Stimulated activated CD4-positive, alpha-beta T cell treated with anti-CD3 and anti-CD28 coated beads, Interleukin-12 subunit alpha, Interleukin-12 subunit beta, amount 100 ng/mL, for 4 hours (primary cell): ENCODE data around the gene CARF.
"Not testable (repeated sequence)": the region's sequence is repeated elsewhere in the genome, so short reads cannot be mapped to it uniquely, and the experiment has no call there.

Experiments
- DNase-seq: peaks from one replicate; pipeline ENCODE4 v3.0.0-alpha.2; 2020

The CARF gene

GRCh38 chr2:202911512-202912341 lies at the start of gene CARF, which contains the start of gene WDR12:
CARF (plus strand) TSS chr2:202912275; CDS start chr2:202941903, 29,628 bp downstream.
WDR12 (minus strand) TSS chr2:202911673; CDS start chr2:202911476, 197 bp downstream.
- DNase-seq: peak; percentile 87

DNA sequence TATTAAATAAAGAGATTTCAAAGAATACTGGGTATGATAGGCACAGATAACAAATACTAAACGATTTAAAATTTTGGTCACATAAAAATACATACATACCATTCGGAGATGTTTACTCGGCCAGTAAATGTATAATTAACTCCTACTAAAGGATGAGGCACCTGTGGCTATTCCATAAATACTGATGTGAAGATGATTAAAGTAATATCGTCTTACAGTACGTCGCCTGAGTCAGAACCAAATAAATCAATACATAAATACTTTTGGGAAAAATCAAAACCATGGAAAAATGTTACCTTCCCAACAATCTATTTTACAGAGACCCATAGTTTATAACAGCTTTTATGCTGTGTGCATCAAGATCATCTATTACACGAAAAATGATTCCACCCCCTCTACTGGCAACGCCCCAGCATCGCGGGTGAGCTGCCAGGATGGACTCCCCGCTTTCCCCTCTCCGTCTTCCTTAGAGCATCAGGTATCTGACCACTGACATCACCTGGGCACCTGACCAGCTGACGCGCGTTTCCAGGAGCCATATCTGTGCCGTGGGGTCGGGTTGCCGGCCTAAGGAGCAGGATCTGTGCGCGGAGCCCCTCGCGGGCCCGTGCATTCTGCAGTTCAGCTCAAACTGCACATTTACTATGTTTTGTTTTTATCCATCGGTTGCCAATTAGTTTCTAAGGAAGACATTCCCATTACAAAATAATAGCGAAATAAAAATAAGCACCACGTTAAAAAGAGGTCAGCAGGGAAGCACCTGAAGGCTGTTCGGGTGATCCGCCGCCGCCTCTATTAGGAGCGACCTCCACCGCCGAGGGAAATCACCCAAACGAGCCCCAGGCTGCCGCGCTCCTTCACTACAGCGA lies 41.4 kb upstream of the CARF start:
- DNase-seq: peak; percentile 57

GRCh38 chr2:202871300-202872141 lies 40.6 kb upstream of the CARF start, which contains the start of gene ICA1L:
ICA1L (minus strand) TSS chr2:202871766; CDS start chr2:202829009, 42,757 bp downstream.
- DNase-seq: peak; percentile 56

DNA sequence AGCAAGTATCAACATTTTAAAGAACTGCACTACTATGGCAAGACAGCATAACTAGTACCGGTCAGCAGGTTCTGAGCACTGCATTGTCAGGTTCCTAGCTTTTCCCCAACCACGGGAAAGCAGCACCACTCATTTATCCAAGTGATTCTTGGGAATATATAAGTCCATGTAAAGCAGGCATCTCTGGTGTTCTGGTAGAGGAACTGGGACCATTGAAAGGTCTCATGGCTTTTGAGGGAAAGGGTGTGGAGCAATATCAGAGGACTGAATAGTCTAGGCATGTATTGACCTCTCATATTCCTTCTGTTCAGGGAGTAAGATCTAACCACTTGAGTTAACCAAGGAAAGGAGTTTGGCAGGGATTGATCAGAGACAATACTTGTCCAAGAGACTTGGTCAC lies 34.4 kb upstream of the CARF start:
- no peak for DNase-seq

DNA sequence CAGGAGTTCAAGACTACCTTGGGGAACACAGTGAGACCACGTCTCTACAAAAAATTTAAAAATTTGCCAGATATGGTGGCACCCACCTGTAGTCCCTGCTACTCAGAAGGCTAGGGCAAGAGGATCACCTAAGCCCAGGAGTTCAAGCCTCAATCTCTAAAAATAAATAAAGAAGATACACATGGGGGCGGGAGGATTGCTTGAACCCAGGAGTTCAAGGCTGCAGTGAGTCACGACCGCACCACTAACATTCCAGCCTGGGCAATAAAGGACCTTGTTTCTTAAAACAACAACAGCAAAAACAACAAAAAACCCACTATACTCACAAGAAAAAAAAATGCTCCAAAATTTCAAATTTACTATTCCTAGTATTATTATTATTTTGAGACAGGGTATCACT lies 30.5 kb upstream of the CARF start:
- no peak for DNase-seq

GRCh38 chr2:202883987-202884675 lies 27.9 kb upstream of the CARF start:
- no peak for DNase-seq

- DNase-seq: no peak
Measured at GRCh38 chr2:202885190-202885589, 26.9 kb upstream of the CARF start.

DNA sequence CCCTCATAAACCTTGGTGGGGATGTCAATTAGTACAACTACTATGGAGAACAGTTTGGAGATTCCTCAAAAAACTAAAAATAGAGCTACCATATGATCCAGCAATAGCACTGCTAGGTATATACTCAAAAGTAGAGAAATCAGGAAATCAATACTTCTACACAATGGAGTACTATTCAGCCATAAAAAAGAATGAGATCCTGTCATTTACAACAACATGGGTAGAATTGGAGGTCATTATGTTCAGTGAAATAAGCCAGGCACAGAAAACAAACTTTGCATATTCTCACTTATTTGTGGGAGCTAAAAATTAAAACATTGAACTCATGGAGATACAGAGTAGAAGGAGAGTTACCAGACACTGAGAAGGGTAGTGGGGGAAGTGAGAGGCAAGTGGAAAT lies 6.6 kb upstream of the CARF start:
- not testable (repeated sequence) for DNase-seq

DNA sequence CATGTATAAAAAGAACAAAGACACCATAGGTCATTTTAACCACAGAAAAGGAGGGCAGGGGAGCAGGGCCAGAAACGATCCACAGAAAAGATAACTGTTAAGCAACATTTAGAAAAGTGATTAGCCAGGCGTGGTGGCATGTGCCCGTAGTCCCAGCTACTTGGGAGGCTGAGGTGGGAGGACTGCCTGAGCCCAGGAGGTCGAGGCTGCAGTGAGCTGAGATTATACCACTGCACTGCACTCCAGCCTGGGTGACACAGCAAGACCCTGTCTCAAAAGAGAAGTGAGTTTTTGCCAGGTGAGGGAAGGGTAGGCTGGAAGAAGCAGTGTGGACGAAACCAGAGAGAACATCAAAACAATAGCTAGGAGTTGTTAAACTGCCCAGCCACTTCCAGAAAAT lies 3.9 kb upstream of the CARF start:
- DNase-seq: no peak

GRCh38 chr2:202909394-202910192 lies 2.5 kb upstream of the CARF start:
- DNase-seq: no peak

DNA sequence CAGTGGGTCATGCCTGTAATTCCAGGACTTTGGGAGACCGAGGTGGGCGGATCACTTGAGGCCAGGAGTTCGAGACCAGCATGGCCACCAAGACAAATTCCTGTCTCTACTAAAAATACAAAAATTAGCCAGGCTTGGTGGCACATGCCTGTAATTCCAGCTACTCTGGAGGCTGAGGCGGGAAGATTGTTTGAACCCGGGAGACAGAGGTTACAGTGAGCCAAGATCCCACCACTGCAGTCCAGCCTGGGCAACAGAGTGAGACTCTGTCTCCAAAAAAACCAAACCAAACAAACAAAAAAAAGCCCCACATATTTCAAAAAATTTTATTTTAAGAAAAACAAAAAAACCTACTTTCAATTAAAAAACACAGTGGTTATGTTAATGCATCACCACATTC lies 1.8 kb upstream of the CARF start:
- DNase-seq: not testable (repeated sequence)

DNA sequence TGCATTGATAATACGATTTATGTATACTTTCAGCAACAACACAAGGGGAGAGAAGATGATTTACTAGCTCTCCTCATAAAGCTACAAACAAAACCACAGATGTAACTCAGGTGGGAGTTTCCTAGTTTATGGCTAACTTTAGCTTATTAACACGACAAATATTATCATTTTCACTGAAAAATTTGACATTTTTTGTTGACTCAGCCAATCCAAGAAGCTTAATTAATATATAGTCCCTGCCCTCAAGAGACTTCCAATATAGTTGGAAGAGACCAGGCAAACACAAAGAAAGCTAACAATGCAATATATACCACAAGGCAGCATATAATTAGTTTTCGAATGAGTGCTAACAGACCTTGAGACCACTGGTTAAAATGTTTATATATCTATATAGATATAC lies 1.4 kb upstream of the CARF start:
- DNase-seq: no peak

GRCh38 chr2:202911203-202911511 lies 918 bp upstream of the CARF start:
- no peak for DNase-seq

DNA sequence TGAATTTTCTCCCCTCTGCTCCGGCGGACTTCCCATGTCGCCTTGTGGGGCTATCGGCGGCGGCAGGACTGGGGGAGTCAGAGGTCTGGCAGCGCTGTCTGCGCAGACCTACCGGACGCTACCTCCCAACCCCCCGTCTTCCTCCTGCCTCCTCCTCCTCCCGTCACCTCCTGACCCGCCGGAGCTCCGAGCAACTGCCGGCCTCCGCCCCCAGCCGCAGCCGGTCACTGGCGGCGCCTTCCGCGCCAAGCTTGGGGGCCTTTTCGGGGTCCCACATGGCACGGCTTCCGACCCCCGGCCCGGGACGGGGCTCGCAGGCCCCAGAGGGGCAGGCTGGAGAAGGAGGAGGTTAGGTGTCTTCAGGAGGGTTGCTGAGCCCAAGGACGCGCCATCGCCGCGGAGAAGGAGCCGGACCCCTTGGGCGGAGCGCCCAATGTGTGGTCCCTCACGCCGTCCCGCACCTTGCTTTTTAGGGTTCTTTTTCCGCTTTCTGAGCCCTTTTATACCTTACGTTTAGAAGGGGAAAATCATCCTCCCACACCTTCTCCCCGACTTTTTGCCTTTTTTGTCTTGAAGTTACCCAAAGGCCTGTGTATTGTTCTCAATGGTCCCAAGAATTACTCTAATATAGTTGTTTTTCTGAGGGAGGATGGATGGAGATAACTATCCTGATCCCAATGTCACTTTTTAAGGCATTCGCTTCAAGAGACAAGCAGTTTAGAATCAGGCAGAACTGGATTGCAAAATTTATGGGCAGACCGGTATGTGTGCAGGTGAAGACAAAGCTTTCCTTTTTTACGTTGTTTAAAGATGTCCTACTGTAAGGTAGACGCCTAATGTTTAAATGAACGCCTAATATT lies 497 bp downstream of the CARF start:
- peak; percentile 6 for DNase-seq

- no peak for DNase-seq
Measured at GRCh38 chr2:202918860-202919259, 6.8 kb downstream of the CARF start.

DNA sequence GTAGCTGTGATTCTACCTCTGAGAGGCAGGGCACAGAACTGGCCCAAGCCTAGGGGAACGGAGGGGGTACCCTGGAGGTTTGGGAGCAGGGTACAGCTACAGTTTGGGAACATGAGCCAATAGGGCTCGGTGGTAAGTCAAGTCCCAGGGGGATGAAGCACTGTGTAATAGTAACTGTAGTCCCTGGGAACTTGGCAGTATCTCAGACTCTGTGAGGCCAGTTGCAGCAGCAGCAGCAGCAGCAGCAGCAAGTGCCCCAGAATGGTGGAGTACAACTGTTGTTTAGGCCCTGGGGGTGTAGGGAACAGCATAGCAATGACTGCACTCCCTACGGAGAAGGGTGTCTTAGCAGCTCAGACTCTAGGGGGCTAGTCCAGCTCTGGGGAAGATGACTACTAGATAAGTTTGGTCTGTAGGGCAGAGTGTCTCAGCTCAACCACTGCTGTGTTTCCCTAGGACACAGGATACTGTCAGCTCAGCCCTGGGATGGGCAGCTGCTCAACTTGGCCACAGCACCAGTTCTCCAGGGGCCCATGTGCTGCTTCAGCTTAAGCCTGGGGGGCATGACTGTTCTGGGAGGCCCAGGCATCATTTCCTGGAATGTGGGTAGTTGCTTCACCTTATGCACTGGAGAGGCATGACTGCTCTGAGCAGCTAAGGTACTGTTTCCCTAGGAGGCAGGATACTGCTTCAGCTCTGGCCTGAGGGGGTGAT lies 20.5 kb downstream of the CARF start:
- no peak for DNase-seq

GRCh38 chr2:202933139-202933510 lies 21.1 kb downstream of the CARF start:
- DNase-seq: no peak

DNA sequence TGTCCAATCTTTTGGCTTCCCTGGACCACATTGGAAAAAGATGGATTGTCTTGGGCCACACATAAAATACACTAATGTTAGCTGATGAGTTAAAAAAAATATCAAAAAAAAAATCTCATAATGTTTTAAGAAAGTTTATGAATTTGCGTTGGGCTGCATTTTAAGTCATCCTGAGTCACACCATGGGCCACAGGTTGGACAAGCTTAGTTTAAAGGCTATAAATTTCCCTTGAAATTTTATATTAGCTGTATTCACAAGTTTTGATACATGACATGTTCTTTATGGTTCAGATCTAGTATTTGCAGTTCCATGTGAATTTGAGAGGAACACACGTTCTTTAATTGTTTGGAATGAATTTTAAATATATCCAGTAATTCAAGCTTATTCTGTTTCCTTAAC lies 21.9 kb downstream of the CARF start:
- DNase-seq: no peak

DNA sequence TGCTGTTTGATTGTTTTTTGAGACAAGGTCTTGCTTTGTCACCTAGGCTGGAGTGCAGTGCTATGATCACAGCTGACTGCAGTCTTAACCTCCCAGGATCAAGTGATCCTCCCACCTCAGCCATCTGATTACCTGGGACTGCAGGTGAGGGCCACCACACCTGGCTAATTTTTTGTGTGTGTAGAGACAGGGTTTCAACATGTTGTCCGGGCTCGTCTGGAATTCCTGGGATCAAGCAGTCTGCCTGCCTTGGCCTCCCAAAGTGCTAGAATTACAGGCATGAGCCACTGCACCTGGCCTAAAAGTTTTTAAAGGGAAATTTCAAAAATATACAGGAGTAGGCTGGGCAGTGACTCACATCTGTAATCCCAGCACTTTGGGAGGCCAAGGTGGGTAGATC lies 22.4 kb downstream of the CARF start:
- no peak for DNase-seq

- DNase-seq: no peak
Measured at GRCh38 chr2:202938960-202939359, 26.9 kb downstream of the CARF start.
